ENCODE data around the gene CDH4.

DNA sequence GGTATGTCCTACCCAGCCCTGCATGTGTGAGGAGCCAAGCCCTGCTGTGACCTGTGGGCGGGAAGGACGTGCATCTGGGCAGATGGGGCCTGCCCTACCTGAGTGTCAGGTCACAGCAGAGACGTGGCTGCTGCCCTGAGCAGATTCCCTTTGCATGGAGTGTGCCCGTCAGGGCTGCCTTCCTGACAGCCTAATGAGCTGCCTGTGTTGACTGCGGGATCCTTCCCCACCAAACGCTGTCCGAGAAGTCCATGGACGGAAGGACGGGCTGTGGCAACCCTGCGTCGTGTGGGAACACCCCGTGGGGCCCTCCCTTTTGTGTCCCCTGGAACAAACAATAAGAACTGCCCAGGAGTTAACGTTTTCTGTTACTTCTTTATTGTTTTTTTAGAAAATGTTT is 343.2 kb downstream of the CDH4 start:
- TF ChIP-seq, protein P1, sequence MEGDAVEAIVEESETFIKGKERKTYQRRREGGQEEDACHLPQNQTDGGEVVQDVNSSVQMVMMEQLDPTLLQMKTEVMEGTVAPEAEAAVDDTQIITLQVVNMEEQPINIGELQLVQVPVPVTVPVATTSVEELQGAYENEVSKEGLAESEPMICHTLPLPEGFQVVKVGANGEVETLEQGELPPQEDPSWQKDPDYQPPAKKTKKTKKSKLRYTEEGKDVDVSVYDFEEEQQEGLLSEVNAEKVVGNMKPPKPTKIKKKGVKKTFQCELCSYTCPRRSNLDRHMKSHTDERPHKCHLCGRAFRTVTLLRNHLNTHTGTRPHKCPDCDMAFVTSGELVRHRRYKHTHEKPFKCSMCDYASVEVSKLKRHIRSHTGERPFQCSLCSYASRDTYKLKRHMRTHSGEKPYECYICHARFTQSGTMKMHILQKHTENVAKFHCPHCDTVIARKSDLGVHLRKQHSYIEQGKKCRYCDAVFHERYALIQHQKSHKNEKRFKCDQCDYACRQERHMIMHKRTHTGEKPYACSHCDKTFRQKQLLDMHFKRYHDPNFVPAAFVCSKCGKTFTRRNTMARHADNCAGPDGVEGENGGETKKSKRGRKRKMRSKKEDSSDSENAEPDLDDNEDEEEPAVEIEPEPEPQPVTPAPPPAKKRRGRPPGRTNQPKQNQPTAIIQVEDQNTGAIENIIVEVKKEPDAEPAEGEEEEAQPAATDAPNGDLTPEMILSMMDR (IDR thresholded peaks at IDR 0.05) = no peak
- no peak for TF ChIP-seq POLR2AphosphoS5 (IDR thresholded peaks at IDR 0.05; ENCODE audit: low read depth, low read length)
- no peak for TF ChIP-seq SIN3A (IDR thresholded peaks at IDR 0.05; ENCODE audit: borderline replicate concordance, insufficient read depth, low read depth, low read length)
